ENCODE data around the gene KRT79.

The KRT79 gene

DNA sequence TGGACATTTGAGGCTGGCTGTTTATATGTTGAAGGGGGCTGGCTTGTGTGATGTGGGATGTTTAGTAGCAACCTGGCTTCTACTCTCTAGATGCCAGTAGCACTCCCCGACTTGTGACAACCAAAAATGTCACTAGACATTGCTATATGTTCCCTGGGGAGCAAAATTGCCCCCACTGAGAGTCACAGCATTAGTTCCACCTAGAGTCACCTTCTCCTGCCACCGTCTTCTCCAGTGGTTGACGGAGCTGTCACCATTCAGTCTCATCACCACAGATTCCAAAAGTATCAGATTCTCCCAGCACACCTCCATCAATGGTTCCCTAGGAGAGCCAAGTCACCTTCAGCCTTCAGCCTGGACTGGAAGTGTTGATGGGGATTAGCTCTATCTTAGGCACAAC, 49.2 kb downstream of the KRT79 start:
- DNase-seq (ENCODE audit: low read depth, low spot score) = no peak
- TF ChIP-seq, protein P1, sequence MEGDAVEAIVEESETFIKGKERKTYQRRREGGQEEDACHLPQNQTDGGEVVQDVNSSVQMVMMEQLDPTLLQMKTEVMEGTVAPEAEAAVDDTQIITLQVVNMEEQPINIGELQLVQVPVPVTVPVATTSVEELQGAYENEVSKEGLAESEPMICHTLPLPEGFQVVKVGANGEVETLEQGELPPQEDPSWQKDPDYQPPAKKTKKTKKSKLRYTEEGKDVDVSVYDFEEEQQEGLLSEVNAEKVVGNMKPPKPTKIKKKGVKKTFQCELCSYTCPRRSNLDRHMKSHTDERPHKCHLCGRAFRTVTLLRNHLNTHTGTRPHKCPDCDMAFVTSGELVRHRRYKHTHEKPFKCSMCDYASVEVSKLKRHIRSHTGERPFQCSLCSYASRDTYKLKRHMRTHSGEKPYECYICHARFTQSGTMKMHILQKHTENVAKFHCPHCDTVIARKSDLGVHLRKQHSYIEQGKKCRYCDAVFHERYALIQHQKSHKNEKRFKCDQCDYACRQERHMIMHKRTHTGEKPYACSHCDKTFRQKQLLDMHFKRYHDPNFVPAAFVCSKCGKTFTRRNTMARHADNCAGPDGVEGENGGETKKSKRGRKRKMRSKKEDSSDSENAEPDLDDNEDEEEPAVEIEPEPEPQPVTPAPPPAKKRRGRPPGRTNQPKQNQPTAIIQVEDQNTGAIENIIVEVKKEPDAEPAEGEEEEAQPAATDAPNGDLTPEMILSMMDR (IDR thresholded peaks at IDR 0.05; ENCODE audit: insufficient read depth, low read length, missing control alignments) = no peak
- CTCF ChIA-PET = no interaction called here
- POLR2A ChIA-PET = no interaction called here
- H3K4me3 ChIP-seq (ENCODE audit: low read depth, low read length) = no peak overlapping the region

DNA sequence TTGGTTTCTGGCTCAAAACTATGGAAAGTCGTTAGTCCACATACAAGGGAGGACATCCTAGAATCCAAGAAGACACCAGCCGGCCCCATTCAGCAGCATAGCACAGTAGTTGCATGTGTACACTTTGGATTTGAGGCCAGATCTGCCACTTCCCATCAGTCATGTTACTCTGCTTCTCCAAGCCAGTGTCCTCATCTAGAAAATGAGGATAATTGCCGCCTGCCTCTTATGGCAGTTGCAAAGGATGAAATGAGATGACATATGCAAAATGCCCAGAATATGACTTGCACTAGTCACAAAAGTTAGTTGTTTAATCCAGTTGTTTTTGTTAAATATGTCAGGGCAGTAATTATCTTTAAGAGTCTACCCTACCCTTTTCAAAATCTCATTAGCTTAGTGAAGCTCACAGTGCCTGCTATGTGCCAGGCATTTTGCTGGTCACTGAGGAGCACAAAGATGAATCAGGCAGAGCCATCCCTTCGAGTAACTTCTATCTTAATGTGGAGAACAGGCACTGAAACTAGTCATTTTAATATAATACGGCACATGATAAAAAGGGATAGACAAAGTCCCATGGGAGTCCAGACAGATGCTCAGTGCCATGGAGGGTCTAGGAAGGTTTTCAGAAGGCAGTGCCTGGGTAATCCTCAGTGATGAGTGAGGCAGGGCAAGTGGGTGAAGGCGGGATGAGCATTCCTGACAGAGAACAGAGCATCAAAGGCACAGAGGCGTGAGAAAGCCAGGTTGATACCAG, 50.4 kb downstream of the KRT79 start:
- POLR2A ChIA-PET = no interaction called here
- CTCF ChIA-PET = no interaction called here
- H3K4me3 ChIP-seq (ENCODE audit: low read depth, low read length) = no peak overlapping the region
- TF ChIP-seq, protein P1 (IDR thresholded peaks at IDR 0.05; ENCODE audit: insufficient read depth, low read length, missing control alignments) = no peak
- DNase-seq (ENCODE audit: low read depth, low spot score) = no peak

DNA sequence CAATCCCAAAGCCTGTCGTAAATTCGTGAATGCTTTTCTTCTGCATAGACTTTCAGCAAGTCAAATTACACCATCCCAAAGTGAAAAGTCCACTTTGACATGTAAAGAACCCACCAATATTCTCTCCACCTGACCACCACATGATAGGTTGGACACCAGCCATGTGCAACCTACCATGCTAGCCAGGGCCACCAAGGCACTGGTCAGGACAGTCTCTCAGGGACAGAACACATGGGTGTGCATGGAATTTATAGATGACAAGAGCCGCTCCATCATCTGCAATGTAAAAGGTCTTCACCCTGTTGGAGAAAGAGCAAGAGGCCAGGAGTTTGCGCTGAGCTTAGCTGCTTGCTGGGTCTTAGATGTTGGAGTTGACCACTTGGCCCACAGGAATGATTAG, 51.6 kb downstream of the KRT79 start:
- TF ChIP-seq, protein P1 (IDR thresholded peaks at IDR 0.05; ENCODE audit: insufficient read depth, low read length, missing control alignments) = no peak
- CTCF ChIA-PET = no interaction called here
- POLR2A ChIA-PET = no interaction called here
- no peak for DNase-seq (ENCODE audit: low read depth, low spot score)
- H3K4me3 ChIP-seq (ENCODE audit: low read depth, low read length) = no peak overlapping the region

DNA sequence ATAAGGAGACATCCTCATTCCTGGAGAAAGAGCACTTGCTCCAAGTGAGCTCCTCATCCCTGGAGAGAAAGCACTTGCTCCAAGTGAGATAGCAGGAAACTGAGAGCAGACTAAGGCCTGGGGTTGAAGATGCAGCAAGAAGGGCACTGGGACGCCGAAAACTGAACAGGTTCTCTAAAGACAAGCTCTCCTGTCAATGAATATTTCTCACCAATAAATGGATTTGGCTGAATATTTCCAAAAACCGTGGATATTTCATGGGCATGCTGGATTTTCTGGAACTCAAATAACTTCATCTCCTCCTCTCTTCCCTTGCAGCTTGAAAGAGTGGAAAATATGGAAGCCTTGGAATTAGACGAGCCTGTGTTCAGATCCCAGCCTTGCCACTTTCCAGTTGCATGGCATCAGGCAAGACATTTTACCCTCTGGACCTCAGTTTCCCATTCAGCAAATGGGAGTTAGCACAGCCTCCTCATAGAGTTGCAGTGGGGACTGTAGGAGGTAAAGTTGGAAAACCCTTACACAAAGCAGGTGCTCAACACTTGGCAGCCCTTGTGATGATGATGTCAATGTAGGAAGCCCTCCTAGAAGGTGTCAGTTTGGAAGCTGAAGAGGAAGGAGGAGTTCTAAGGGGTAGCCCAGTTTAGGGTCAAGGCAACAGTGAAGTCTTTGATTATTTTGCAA, 52.6 kb downstream of the KRT79 start:
- ChIA-PET CTCF (no interaction called here), POLR2A (no interaction called here)
- no peak for DNase-seq (ENCODE audit: low read depth, low spot score)
- TF ChIP-seq, protein P1 (IDR thresholded peaks at IDR 0.05; ENCODE audit: insufficient read depth, low read length, missing control alignments) = no peak
- H3K4me3 ChIP-seq (ENCODE audit: low read depth, low read length) = no peak overlapping the region

DNA sequence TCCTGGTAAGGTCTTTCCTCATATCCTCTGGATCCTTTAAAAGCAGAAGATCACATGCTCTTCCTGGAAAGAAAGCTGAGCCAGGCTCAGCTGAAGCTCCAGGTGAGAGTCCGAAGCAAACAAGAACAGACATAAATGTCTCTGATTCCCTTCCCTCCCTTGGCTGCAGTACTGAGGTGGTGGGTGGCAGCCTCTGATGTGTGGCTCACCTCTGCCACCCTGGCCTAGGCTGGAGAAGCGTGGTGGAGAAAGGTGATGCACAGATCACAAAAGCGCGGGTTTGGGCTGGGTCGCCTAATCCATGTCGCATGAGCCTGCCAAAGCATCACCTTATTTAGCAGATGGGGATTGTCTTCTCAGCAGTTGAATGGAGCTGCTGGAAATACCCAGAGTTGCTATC, 54.2 kb downstream of the KRT79 start:
- ChIA-PET CTCF (no interaction called here), POLR2A (no interaction called here)
- TF ChIP-seq, protein P1 (IDR thresholded peaks at IDR 0.05; ENCODE audit: insufficient read depth, low read length, missing control alignments) = no peak

DNA sequence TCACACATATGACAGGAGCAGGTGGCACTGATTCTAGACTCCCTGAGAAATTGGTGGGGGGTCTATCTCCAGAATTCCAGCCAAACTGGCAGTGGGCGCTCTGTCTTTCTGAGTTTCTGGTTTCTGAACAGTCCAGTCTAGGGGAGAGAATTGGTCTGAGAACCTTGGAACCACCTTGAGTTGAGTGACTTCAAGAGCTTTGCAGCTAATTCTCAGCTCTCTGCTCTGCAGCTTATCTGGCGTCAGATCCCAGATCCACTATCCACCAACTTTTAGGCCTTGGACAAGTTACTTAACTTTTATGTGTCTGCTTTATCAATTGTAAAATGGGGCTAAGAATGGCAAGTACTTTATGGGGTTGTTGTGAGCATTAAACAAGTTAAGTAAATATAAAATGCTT, 55.3 kb downstream of the KRT79 start:
- POLR2A ChIA-PET = no interaction called here
- TF ChIP-seq, protein P1 (IDR thresholded peaks at IDR 0.05; ENCODE audit: insufficient read depth, low read length, missing control alignments) = no peak
- CTCF ChIA-PET = interaction anchor here (1.4 kb wide), 1 partner anchor 106 kb away, joined by 3 read pairs; no protein-coding TSS in a partner anchor
- no peak overlapping the region for H3K4me3 ChIP-seq (ENCODE audit: low read depth, low read length)
- DNase-seq (ENCODE audit: low read depth, low spot score) = no peak

More for the DNA sequence above, 54.2 kb downstream of the KRT79 start:
- DNase-seq (ENCODE audit: low read depth, low spot score) = no peak
- H3K4me3 ChIP-seq (ENCODE audit: low read depth, low read length) = no peak overlapping the region
